H1 (cell line): ENCODE results near the gene ASXL2. TPM values are rescaled to one million over a fixed set of nuclear protein-coding genes. Genes with fewer than 3 reads are reported as not detected.

Experiments
- CEBPB ChIP-seq: IDR thresholded peaks from 2 replicates; pipeline ENCODE4 v1.6.1; 2012; ENCODE audit warnings: low read depth, low read length
- CTBP2 ChIP-seq: IDR thresholded peaks from 2 replicates; pipeline ENCODE4 v1.7.0; 2011; ENCODE audit warnings: borderline replicate concordance, mild to moderate bottlenecking, moderate library complexity, mixed read lengths, low read length; ENCODE audit not compliant: insufficient read depth, insufficient read length
- KDM4A ChIP-seq: IDR thresholded peaks from one replicate; pipeline ENCODE4 v1.7.1; 2012; ENCODE audit warnings: low read depth, mild to moderate bottlenecking, moderate library complexity, low read length, inconsistent platforms; ENCODE audit not compliant: severe bottlenecking
- RBBP5 ChIP-seq: IDR thresholded peaks from 2 replicates; pipeline ENCODE4 v1.7.1; 2012; ENCODE audit warnings: low read depth, mild to moderate bottlenecking, inconsistent platforms, low read length, moderate library complexity, borderline replicate concordance
- RNF2 ChIP-seq: fragments of 200-900, 300-1000 bp; sonication (generic); IDR thresholded peaks from 2 replicates; pipeline ENCODE4 v1.7.1; 2016; ENCODE audit warnings: borderline replicate concordance, low read depth, mild to moderate bottlenecking, antibody characterized with exemption, low read length; ENCODE audit not compliant: poor library complexity, severe bottlenecking; ENCODE audit errors: missing control alignments
- SRF ChIP-seq: IDR thresholded peaks from 2 replicates; pipeline ENCODE4 v1.6.1; 2011; ENCODE audit warnings: mild to moderate bottlenecking, low read depth, low read length, moderate library complexity
- polyA plus RNA-seq, 7 experiments: library from polyadenylated mRNA; depleted of rRNA in 3 of 7; stranded (reverse) in 5 of 7; unstranded in 2 of 7; fragments of >200 nt in 5 of 7; fragments of 200-250 nt in 2 of 7; gene quantifications; 1 replicate in 5 of 7; 2 replicates in 1 of 7; 4 replicates in 1 of 7; pipeline versions ENCODE4 v1.2.1 to v1.2.3, GENCODE V29; 2011 to 2013; ENCODE audit warnings: missing spikeins in 2 of 7, mixed read lengths in 2 of 7
- total RNA-seq: library from RNA; stranded (reverse); fragmentation: NEBNext Ultra II Directional; extraction: Animal tissue kit (Norgen Biotek cat#: 25700); gene quantifications from 2 replicates; pipeline ENCODE4 v1.2.1, GENCODE V29; 2021
- TF ChIP-seq, protein P1 (sequence below): fragments of 300-600 bp; sonication (generic); IDR thresholded peaks from 2 replicates; pipeline ENCODE4 v1.7.1; 2012; ENCODE audit warnings: low read length, moderate library complexity, mild to moderate bottlenecking, inconsistent platforms; ENCODE audit not compliant: insufficient replicate concordance
- TF ChIP-seq, protein P2 (sequence below), 3 experiments: IDR thresholded peaks; 1 replicate in 2 of 3; 2 replicates in 1 of 3; pipeline versions ENCODE4 v1.5.1 to v1.6.1; 2011; ENCODE audit warnings: low read length in 3 of 3, mild to moderate bottlenecking in 3 of 3, inconsistent platforms in 2 of 3, low read depth in 1 of 3, moderate library complexity in 1 of 3; ENCODE audit not compliant: insufficient read depth in 1 of 3; ENCODE audit errors: control extremely low read depth in 1 of 3

Gene ASXL2
- total and polyA plus RNA-seq, 2 of the 8 experiments (the other 6 are each of a cell fraction or from before 2014, with no cell fraction given), result 7.2 to 41.3 TPM

DNA sequence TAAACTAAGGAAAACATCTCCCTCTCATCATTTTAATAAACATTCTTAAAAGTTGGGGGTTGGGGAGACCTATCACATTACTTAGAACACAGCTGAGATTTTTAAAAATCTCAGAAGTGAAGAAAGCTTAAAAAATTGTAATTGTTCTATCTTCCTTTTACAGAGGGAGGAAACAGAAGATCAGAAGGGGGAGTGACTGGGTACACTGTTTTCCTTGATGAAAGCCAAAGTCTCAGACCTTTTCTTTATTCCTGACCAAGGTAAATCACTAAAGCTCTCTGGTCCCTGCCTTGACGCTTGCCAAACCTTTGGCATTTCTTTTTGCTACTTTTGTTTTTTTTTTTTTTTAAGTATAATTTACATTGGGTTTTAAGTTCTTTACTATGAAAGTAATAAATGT, 119.9 kb downstream of the ASXL2 start (continued):
- TF ChIP-seq, protein P1, sequence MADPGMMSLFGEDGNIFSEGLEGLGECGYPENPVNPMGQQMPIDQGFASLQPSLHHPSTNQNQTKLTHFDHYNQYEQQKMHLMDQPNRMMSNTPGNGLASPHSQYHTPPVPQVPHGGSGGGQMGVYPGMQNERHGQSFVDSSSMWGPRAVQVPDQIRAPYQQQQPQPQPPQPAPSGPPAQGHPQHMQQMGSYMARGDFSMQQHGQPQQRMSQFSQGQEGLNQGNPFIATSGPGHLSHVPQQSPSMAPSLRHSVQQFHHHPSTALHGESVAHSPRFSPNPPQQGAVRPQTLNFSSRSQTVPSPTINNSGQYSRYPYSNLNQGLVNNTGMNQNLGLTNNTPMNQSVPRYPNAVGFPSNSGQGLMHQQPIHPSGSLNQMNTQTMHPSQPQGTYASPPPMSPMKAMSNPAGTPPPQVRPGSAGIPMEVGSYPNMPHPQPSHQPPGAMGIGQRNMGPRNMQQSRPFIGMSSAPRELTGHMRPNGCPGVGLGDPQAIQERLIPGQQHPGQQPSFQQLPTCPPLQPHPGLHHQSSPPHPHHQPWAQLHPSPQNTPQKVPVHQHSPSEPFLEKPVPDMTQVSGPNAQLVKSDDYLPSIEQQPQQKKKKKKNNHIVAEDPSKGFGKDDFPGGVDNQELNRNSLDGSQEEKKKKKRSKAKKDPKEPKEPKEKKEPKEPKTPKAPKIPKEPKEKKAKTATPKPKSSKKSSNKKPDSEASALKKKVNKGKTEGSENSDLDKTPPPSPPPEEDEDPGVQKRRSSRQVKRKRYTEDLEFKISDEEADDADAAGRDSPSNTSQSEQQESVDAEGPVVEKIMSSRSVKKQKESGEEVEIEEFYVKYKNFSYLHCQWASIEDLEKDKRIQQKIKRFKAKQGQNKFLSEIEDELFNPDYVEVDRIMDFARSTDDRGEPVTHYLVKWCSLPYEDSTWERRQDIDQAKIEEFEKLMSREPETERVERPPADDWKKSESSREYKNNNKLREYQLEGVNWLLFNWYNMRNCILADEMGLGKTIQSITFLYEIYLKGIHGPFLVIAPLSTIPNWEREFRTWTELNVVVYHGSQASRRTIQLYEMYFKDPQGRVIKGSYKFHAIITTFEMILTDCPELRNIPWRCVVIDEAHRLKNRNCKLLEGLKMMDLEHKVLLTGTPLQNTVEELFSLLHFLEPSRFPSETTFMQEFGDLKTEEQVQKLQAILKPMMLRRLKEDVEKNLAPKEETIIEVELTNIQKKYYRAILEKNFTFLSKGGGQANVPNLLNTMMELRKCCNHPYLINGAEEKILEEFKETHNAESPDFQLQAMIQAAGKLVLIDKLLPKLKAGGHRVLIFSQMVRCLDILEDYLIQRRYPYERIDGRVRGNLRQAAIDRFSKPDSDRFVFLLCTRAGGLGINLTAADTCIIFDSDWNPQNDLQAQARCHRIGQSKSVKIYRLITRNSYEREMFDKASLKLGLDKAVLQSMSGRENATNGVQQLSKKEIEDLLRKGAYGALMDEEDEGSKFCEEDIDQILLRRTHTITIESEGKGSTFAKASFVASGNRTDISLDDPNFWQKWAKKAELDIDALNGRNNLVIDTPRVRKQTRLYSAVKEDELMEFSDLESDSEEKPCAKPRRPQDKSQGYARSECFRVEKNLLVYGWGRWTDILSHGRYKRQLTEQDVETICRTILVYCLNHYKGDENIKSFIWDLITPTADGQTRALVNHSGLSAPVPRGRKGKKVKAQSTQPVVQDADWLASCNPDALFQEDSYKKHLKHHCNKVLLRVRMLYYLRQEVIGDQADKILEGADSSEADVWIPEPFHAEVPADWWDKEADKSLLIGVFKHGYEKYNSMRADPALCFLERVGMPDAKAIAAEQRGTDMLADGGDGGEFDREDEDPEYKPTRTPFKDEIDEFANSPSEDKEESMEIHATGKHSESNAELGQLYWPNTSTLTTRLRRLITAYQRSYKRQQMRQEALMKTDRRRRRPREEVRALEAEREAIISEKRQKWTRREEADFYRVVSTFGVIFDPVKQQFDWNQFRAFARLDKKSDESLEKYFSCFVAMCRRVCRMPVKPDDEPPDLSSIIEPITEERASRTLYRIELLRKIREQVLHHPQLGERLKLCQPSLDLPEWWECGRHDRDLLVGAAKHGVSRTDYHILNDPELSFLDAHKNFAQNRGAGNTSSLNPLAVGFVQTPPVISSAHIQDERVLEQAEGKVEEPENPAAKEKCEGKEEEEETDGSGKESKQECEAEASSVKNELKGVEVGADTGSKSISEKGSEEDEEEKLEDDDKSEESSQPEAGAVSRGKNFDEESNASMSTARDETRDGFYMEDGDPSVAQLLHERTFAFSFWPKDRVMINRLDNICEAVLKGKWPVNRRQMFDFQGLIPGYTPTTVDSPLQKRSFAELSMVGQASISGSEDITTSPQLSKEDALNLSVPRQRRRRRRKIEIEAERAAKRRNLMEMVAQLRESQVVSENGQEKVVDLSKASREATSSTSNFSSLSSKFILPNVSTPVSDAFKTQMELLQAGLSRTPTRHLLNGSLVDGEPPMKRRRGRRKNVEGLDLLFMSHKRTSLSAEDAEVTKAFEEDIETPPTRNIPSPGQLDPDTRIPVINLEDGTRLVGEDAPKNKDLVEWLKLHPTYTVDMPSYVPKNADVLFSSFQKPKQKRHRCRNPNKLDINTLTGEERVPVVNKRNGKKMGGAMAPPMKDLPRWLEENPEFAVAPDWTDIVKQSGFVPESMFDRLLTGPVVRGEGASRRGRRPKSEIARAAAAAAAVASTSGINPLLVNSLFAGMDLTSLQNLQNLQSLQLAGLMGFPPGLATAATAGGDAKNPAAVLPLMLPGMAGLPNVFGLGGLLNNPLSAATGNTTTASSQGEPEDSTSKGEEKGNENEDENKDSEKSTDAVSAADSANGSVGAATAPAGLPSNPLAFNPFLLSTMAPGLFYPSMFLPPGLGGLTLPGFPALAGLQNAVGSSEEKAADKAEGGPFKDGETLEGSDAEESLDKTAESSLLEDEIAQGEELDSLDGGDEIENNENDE, result no peak
- TF ChIP-seq, protein P2, sequence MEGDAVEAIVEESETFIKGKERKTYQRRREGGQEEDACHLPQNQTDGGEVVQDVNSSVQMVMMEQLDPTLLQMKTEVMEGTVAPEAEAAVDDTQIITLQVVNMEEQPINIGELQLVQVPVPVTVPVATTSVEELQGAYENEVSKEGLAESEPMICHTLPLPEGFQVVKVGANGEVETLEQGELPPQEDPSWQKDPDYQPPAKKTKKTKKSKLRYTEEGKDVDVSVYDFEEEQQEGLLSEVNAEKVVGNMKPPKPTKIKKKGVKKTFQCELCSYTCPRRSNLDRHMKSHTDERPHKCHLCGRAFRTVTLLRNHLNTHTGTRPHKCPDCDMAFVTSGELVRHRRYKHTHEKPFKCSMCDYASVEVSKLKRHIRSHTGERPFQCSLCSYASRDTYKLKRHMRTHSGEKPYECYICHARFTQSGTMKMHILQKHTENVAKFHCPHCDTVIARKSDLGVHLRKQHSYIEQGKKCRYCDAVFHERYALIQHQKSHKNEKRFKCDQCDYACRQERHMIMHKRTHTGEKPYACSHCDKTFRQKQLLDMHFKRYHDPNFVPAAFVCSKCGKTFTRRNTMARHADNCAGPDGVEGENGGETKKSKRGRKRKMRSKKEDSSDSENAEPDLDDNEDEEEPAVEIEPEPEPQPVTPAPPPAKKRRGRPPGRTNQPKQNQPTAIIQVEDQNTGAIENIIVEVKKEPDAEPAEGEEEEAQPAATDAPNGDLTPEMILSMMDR (IDR thresholded peaks at IDR 0.05; ENCODE audit: control extremely low read depth in 1 of 3, insufficient read depth in 1 of 3, low read depth in 1 of 3, low read length in 3 of 3), result no peak
- TF ChIP-seq RNF2 (no peak), SRF (no peak), KDM4A (no peak), CTBP2 (no peak), CEBPB (no peak), RBBP5 (no peak)
